Measurements from ENCODE around the gene IMPACT. TPM values are rescaled to one million over a fixed set of nuclear protein-coding genes. Genes with fewer than 3 reads are reported as not detected.

IMPACT gene
- total RNA-seq, 1 experiment from 2014 or later: 29.0 TPM

DNA sequence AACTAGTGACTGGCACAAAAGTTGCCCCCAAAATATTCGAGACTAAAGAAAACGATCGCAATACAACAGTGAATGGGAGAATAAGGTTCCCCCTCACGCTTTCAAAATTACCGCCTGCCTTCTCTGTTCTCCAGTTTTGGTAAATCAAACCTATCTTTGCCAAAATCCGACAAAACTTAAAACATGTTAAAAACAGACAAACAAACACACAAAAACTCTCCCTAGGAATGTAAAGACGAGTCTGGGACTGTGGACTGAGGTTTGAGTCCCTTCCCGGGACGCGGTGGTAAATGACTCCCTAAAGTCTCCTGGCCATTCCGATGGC lies 435 bp upstream of the IMPACT start:
- intact Hi-C loops (cut with micrococcal nuclease; ENCODE audit: unreplicated experiment): no loop called here
- Histone ChIP-seq H3K4me2 (peak overlapping the region; percentile 79), H3K4me1 (replicated peaks; ENCODE audit: insufficient read depth) (peaks cover 10% of the 10 kb centered on the region), H3K36me3 (ENCODE audit: low read depth) (peaks cover 3% of the 10 kb centered on the region; the same call in 1 of the 2 replicates), H3K27ac (peak overlapping the region; percentile 77), H3F3A (ENCODE audit: insufficient read depth, low read depth) (no peaks in the 10 kb centered on the region), H3K9me3 (ENCODE audit: insufficient read depth, low read depth) (no peaks in the 10 kb centered on the region), H3K27me3 (ENCODE audit: insufficient read depth, low read depth) (no peaks in the 10 kb centered on the region), H3K9me2 (ENCODE audit: insufficient read depth) (no peaks in the 10 kb centered on the region), H2AFZ (peak overlapping the region; percentile 92), H3K4me3 (peak overlapping the region; percentile 84; the same call in 1 of the 2 replicates), H3K79me2 (ENCODE audit: low read depth) (peaks cover 22% of the 10 kb centered on the region), H4K20me1 (ENCODE audit: insufficient read depth) (no peaks in the 10 kb centered on the region)
- BruUV-seq (replicated peaks): TSS peak; percentile 93
- TF ChIP-seq, protein P1, sequence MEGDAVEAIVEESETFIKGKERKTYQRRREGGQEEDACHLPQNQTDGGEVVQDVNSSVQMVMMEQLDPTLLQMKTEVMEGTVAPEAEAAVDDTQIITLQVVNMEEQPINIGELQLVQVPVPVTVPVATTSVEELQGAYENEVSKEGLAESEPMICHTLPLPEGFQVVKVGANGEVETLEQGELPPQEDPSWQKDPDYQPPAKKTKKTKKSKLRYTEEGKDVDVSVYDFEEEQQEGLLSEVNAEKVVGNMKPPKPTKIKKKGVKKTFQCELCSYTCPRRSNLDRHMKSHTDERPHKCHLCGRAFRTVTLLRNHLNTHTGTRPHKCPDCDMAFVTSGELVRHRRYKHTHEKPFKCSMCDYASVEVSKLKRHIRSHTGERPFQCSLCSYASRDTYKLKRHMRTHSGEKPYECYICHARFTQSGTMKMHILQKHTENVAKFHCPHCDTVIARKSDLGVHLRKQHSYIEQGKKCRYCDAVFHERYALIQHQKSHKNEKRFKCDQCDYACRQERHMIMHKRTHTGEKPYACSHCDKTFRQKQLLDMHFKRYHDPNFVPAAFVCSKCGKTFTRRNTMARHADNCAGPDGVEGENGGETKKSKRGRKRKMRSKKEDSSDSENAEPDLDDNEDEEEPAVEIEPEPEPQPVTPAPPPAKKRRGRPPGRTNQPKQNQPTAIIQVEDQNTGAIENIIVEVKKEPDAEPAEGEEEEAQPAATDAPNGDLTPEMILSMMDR (conservative IDR thresholded peaks at IDR 0.05): no peak
- no peak for TF ChIP-seq EZH2 (IDR thresholded peaks at IDR 0.05; ENCODE audit: low read depth)
- ChIA-PET POLR2A (ENCODE audit: unreplicated experiment) (interaction anchor here (0.6 to 0.9 kb wide), 4 partner anchors 211 to 871 kb away, joined by 3 to 5 read pairs (median 4); no protein-coding TSS in a partner anchor), CTCF (no interaction called here)
- no peak for DNase-seq

DNA sequence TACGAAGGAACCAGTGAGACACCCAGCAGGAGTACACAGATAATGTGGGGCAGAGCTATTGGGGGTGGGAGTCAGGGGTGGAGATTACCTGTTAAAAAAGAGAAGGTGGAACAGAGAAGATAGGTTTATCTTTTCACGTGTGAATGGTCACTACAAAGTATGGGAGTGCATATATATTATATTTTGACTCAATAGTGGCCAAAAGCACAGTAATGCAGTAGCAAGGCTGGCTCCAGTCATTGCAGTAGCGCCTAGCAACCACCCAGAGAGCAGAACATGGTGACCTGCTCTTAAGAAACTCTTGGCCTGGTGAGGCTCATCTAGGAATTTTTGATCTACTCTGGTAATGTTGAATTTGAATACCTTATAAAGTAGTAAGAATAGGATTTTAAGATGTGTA lies 1.0 kb downstream of the IMPACT start:
- H3K4me2 ChIP-seq: peak overlapping the region; percentile 79
- CTCF ChIA-PET: no interaction called here
- H3K79me2 ChIP-seq (ENCODE audit: low read depth): peaks cover 22% of the 10 kb centered on the region
- TF ChIP-seq EZH2 (IDR thresholded peaks at IDR 0.05; ENCODE audit: low read depth): no peak
- TF ChIP-seq, protein P1 (conservative IDR thresholded peaks at IDR 0.05): no peak
- no peaks in the 10 kb centered on the region for H3K9me2 ChIP-seq (ENCODE audit: insufficient read depth)
- H3F3A ChIP-seq (ENCODE audit: insufficient read depth, low read depth): no peaks in the 10 kb centered on the region
- no peaks in the 10 kb centered on the region for H4K20me1 ChIP-seq (ENCODE audit: insufficient read depth)
- no peak for DNase-seq
- H3K4me1 ChIP-seq (replicated peaks; ENCODE audit: insufficient read depth): peaks cover 10% of the 10 kb centered on the region
- POLR2A ChIA-PET (ENCODE audit: unreplicated experiment): no interaction called here
- intact Hi-C loops (cut with micrococcal nuclease; ENCODE audit: unreplicated experiment): no loop called here
- peaks cover 3% of the 10 kb centered on the region; the same call in 1 of the 2 replicates for H3K36me3 ChIP-seq (ENCODE audit: low read depth)
- H3K9me3 ChIP-seq (ENCODE audit: insufficient read depth, low read depth): no peaks in the 10 kb centered on the region
- peak overlapping the region; percentile 77 for H3K27ac ChIP-seq
- peak overlapping the region; percentile 92 for H2AFZ ChIP-seq
- no TSS peak for BruUV-seq (replicated peaks)
- H3K4me3 ChIP-seq: peak overlapping the region; percentile 84
- H3K27me3 ChIP-seq (ENCODE audit: insufficient read depth, low read depth): no peaks in the 10 kb centered on the region

DNA sequence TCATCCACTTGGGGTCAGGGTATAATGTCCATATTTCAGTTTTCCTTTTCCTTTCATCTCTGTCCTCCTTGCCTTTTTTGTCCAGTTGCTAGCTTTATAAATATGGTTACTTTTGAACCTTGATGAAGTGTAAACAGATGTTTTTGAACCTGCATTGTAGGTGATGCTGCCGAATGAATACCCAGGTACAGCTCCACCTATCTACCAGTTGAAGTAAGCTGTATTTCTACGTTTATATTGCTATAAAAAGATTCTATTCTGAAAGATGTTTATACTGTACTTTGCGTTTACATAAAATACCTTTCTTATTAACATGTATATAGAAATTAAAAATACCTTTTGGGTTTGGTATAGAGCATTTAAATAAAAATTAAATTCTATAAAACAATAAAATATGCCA lies 2.2 kb downstream of the IMPACT start:
- Histone ChIP-seq H3F3A (ENCODE audit: insufficient read depth, low read depth) (no peaks in the 10 kb centered on the region), H3K36me3 (ENCODE audit: low read depth) (peaks cover 3% of the 10 kb centered on the region; the same call in 1 of the 2 replicates), H3K4me2 (peak overlapping the region; percentile 79; the same call in 1 of the 2 replicates), H3K27me3 (ENCODE audit: insufficient read depth, low read depth) (no peaks in the 10 kb centered on the region), H2AFZ (no peak overlapping the region), H3K79me2 (ENCODE audit: low read depth) (peaks cover 22% of the 10 kb centered on the region), H3K27ac (no peak overlapping the region), H3K9me2 (ENCODE audit: insufficient read depth) (no peaks in the 10 kb centered on the region), H3K4me3 (0 out of 2 replicates have a peak overlapping the region, but pooled peaks have one; percentile 5), H3K9me3 (ENCODE audit: insufficient read depth, low read depth) (no peaks in the 10 kb centered on the region), H3K4me1 (replicated peaks; ENCODE audit: insufficient read depth) (peaks cover 10% of the 10 kb centered on the region), H4K20me1 (ENCODE audit: insufficient read depth) (no peaks in the 10 kb centered on the region)
- no TSS peak for BruUV-seq (replicated peaks)
- DNase-seq: no peak
- CTCF ChIA-PET: no interaction called here
- intact Hi-C loops (cut with micrococcal nuclease; ENCODE audit: unreplicated experiment): loop anchor here (2.0 kb wide), 1 partner anchor 30 kb away; no protein-coding TSS in a partner anchor
- POLR2A ChIA-PET (ENCODE audit: unreplicated experiment): no interaction called here
- TF ChIP-seq EZH2 (IDR thresholded peaks at IDR 0.05; ENCODE audit: low read depth): no peak
- TF ChIP-seq, protein P1 (conservative IDR thresholded peaks at IDR 0.05): 0 out of 2 replicates have a peak, but pooled peaks have one; percentile 32
